ENCODE results near the gene BCAR3. TPM values are rescaled to one million over a fixed set of nuclear protein-coding genes. Genes with fewer than 3 reads are reported as not detected.

Gene BCAR3
- total RNA-seq, 1 experiment from 2014 or later = 15.6 TPM

DNA sequence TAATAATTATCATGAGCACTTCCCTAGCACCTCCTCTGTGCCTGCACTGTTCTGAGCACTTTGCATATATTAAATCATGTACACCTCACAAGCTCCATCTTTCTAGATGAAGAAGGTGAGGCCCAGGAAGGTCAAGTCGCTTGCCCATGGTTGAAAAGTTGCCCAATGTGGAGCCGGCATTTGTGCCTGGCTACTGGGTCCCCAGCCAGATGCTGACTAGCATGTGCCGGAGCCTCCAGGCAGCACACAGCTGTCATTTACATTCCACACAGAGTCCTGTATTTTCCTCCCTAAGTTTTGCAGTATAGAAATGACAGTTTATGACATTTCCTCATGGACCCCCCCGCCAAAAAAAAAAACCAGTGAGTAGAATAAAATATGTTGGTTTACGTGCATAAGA lies 94.3 kb downstream of the BCAR3 start:
- CTCF ChIA-PET = no interaction called here
- Mint-ChIP-seq H3K4me1 (ENCODE audit: low read depth, unreplicated experiment) (peaks cover 78% of the 10 kb centered on the region), H3K27ac (ENCODE audit: unreplicated experiment) (no peak overlapping the region)

DNA sequence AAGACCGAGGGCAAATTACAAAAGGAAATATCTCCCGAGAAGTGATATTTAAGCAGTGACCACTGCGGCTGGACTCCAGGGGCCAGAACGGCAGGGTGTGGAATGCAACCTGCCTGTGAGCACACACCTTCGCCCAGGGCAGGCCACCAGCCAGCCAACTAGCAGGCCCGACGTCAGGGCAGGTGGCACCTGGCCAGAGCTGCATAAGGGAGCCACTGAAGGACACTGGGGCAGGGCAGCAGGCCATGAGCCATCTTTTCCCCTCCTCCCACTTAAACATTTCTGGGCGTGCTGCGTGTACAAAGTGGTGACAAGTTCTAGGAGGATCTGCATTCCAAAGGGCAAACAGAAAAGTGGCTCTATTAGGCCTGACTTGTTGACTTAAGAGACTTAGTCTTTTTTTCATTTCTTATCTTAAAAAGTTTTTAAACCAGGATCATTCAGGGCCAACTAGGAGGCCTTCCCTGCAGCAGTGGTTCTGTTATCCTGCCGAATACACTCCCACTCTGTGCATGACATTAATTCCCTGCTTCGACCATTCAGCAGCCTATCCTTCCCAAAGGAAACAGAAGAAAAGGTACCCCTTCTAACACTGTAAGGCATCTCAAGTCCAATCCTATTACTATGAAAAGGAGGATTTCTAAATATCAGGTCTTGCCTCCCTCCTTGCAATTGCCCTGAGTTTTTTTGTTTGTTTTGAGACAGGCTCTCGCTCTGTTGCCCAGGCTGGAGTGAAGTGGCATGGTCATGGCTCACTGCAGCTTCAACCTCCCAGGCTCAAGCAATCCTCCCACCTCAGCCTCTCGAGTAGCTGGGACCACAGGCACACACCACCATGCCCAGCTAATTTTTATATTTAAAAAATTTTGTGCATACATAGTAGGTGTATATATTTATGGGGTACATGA lies 96.3 kb downstream of the BCAR3 start:
- no TSS peak for BruUV-seq (replicated peaks)
- TF ChIP-seq, protein P1, sequence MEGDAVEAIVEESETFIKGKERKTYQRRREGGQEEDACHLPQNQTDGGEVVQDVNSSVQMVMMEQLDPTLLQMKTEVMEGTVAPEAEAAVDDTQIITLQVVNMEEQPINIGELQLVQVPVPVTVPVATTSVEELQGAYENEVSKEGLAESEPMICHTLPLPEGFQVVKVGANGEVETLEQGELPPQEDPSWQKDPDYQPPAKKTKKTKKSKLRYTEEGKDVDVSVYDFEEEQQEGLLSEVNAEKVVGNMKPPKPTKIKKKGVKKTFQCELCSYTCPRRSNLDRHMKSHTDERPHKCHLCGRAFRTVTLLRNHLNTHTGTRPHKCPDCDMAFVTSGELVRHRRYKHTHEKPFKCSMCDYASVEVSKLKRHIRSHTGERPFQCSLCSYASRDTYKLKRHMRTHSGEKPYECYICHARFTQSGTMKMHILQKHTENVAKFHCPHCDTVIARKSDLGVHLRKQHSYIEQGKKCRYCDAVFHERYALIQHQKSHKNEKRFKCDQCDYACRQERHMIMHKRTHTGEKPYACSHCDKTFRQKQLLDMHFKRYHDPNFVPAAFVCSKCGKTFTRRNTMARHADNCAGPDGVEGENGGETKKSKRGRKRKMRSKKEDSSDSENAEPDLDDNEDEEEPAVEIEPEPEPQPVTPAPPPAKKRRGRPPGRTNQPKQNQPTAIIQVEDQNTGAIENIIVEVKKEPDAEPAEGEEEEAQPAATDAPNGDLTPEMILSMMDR (IDR thresholded peaks at IDR 0.05; ENCODE audit: unreplicated experiment) = no peak
- intact Hi-C loops (cut with micrococcal nuclease; ENCODE audit: unreplicated experiment) = loop anchor here (1.0 kb wide), 1 partner anchor 29 kb away; no protein-coding TSS in a partner anchor
- DNase-seq = peak; percentile 98
- H3K36me3 Mint-ChIP-seq (ENCODE audit: insufficient read depth, unreplicated experiment) = peaks cover 52% of the 10 kb centered on the region
- peak overlapping the region; percentile 70 for H3K4me3 Mint-ChIP-seq (ENCODE audit: low read depth, unreplicated experiment)
- H3K9me3 Mint-ChIP-seq (ENCODE audit: low read depth, unreplicated experiment) = no peaks in the 10 kb centered on the region
- CTCF ChIA-PET = interaction anchor here (0.7 kb wide), 1 partner anchor 32 kb away, joined by 3 read pairs; no protein-coding TSS in a partner anchor
- H3K4me1 Mint-ChIP-seq (ENCODE audit: low read depth, unreplicated experiment) = peaks cover 64% of the 10 kb centered on the region
- H3K27ac Mint-ChIP-seq (ENCODE audit: unreplicated experiment) = peak overlapping the region; percentile 90
- no peaks in the 10 kb centered on the region for H3K27me3 Mint-ChIP-seq (ENCODE audit: unreplicated experiment)

More for the DNA sequence above, 94.3 kb downstream of the BCAR3 start:
- Mint-ChIP-seq H3K36me3 (ENCODE audit: insufficient read depth, unreplicated experiment) (peaks cover 58% of the 10 kb centered on the region), H3K27me3 (ENCODE audit: unreplicated experiment) (no peaks in the 10 kb centered on the region), H3K4me3 (ENCODE audit: low read depth, unreplicated experiment) (no peak overlapping the region), H3K9me3 (ENCODE audit: low read depth, unreplicated experiment) (no peaks in the 10 kb centered on the region)
- BruUV-seq (replicated peaks) = no TSS peak
- TF ChIP-seq, protein P1 (IDR thresholded peaks at IDR 0.05; ENCODE audit: unreplicated experiment) = no peak
- no peak for DNase-seq
- intact Hi-C loops (cut with micrococcal nuclease; ENCODE audit: unreplicated experiment) = no loop called here

DNA sequence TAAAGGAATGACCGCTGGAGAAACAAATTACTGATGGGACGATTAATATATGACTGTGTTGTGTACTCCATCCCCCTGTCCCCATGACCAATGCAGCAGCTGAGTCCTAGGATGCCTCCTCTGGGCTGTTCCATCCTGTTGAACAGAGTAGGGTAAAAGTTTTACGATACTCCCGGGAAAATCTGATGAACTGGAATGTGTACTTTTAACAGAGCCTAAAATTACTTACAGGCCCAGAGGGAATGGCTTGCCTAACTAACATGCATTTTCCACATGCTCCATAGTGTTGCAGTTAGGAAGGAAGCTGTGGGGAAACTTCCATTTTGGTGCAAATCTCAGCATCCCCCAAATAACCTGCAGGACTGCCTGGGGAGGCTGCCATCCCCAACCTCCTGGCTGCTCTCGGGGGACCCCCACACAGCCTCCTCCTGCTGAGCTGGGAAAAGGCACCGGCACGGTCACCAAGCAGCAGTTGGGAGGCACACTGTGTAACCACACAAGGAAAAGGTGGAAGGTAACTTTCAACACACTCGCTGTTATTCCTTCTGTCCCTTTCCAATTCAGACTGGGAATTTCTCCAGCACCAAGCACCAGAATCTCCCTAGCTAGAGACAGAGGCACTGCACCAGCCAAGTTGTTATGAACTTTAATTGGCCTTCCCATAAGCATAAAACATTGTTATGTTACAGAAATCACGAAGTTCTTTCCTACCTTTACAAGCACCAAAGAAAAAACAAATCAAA lies 97.2 kb downstream of the BCAR3 start:
- peaks cover 64% of the 10 kb centered on the region for H3K4me1 Mint-ChIP-seq (ENCODE audit: low read depth, unreplicated experiment)
- no peaks in the 10 kb centered on the region for H3K27me3 Mint-ChIP-seq (ENCODE audit: unreplicated experiment)
- no peaks in the 10 kb centered on the region for H3K9me3 Mint-ChIP-seq (ENCODE audit: low read depth, unreplicated experiment)
- intact Hi-C loops (cut with micrococcal nuclease; ENCODE audit: unreplicated experiment) = loop anchor here (1.0 kb wide), 1 partner anchor 30 kb away; no protein-coding TSS in a partner anchor
- peak overlapping the region; percentile 70 for H3K4me3 Mint-ChIP-seq (ENCODE audit: low read depth, unreplicated experiment)
- no peak for DNase-seq
- peak overlapping the region; percentile 90 for H3K27ac Mint-ChIP-seq (ENCODE audit: unreplicated experiment)
- TSS peak; percentile 88 for BruUV-seq (replicated peaks)
- CTCF ChIA-PET = interaction anchor here (0.7 kb wide), 1 partner anchor 33 kb away, joined by 3 read pairs; no protein-coding TSS in a partner anchor
- peaks cover 54% of the 10 kb centered on the region for H3K36me3 Mint-ChIP-seq (ENCODE audit: insufficient read depth, unreplicated experiment)
- TF ChIP-seq, protein P1 (IDR thresholded peaks at IDR 0.05; ENCODE audit: unreplicated experiment) = no peak
